Esophagus squamous epithelium (tissue), 5 donors: ENCODE measurements around the gene FAM149B1. TPM values are rescaled to one million over a fixed set of nuclear protein-coding genes. Genes with fewer than 3 reads are reported as not detected.

Experiments
- DNase-seq: peaks from one replicate; lab custom pipeline; 2025; lab: John Stamatoyannopoulos, UW
- H3K27ac ChIP-seq, 4 donors: fragments of 200-600 bp; sonication (generic); one replicate each; pipeline ENCODE4 v1.5.1; 2016 to 2019; ENCODE audit warnings: mild to moderate bottlenecking in 1 of 4
- H3K27me3 ChIP-seq, 4 donors: fragments of 200-600 bp; sonication (generic); 1 replicate in 3 of 4; 2 replicates in 1 of 4; pipeline versions ENCODE4 v1.5.1 to v1.6.0; 2017 to 2021; ENCODE audit warnings: antibody characterized with exemption in 1 of 4
- H3K36me3 ChIP-seq, 3 donors: fragments of 200-600 bp; sonication (generic); one replicate each; pipeline ENCODE4 v1.5.1; 2016 to 2019
- H3K4me1 ChIP-seq, 3 donors: fragments of 200-600 bp; sonication (generic); one replicate each; pipeline ENCODE4 v1.5.1; 2017 to 2019
- H3K4me3 ChIP-seq, 4 donors: fragments of 200-600 bp; sonication (generic); 1 replicate in 3 of 4; 2 replicates in 1 of 4; pipeline ENCODE4 v1.5.1; 2016 to 2019; ENCODE audit warnings: mild to moderate bottlenecking in 2 of 4, moderate library complexity in 1 of 4
- H3K9me3 ChIP-seq, 3 donors: fragments of 200-600 bp; sonication (generic); one replicate each; pipeline ENCODE4 v1.5.1; 2016 to 2019
- CTCF ChIP-seq, 6 experiments: fragments of 450-650 bp in 4 of 6; fragments of 200-600 bp in 2 of 6; sonication (generic) in 2 of 6; IDR thresholded peaks; one replicate each; pipeline ENCODE4 v1.5.1; 2016 to 2019; ENCODE audit warnings: antibody characterized with exemption in 6 of 6, mild to moderate bottlenecking in 4 of 6, moderate library complexity in 4 of 6
- POLR2A ChIP-seq, 4 donors: fragments of 450-650 bp; IDR thresholded peaks; one replicate each; pipeline ENCODE4 v1.6.1; 2017; ENCODE audit warnings: antibody characterized with exemption in 4 of 4, mild to moderate bottlenecking in 4 of 4, moderate library complexity in 3 of 4
- WGBS, 2 donors: methylation state at CpG; one replicate each; pipeline ENCODE4 v1.1.5; 2018; 5-methylcytosine and 5-hydroxymethylcytosine counted together
- intact Hi-C: fragments of 100-400 bp; cut with DNase I; formaldehyde crosslinking; loops from one replicate; pipeline ENCODE4 v1.15.0; 2022
- total RNA-seq, 4 donors: library from RNA; depleted of rRNA; stranded (reverse); fragments of >200 nt; gene quantifications; one replicate each; pipeline ENCODE4 v1.1.0, GENCODE V29; 2016
- donor health status: DM: yes; HTN: yes; CAD: no.

FAM149B1 gene
- total RNA-seq, 4 donors from 2014 or later: 8.7 to 15.8 (median 10.8) TPM

GRCh38 chr10:73190188-73190587 is 22.3 kb downstream of the FAM149B1 start:
- H3K36me3 ChIP-seq: peaks cover 0 to 22% (median 4%) of the 10 kb centered on the region in 3 donors
- no peaks in the 10 kb centered on the region for H3K9me3 ChIP-seq
- WGBS, 2 donors: 91 to 93% methylated on average over 5 of the region's 5 CpGs
- H3K4me1 ChIP-seq: no peaks in the 10 kb centered on the region
- intact Hi-C loops: no loop called here
- H3K27me3 ChIP-seq: no peaks in the 10 kb centered on the region
- H3K27ac ChIP-seq: no peak overlapping the region
- no peak for DNase-seq
- no peak for TF ChIP-seq POLR2A (IDR thresholded peaks at IDR 0.05)
- TF ChIP-seq CTCF (IDR thresholded peaks at IDR 0.05): no peak
- no peak overlapping the region for H3K4me3 ChIP-seq

GRCh38 chr10:73205081-73205480 is 37.2 kb downstream of the FAM149B1 start:
- TF ChIP-seq CTCF (IDR thresholded peaks at IDR 0.05) (no peak), POLR2A (IDR thresholded peaks at IDR 0.05) (no peak)
- WGBS, 2 donors: 80 to 88% methylated on average over 3 of the region's 3 CpGs
- intact Hi-C loops: no loop called here

GRCh38 chr10:73205890-73206289 is 38.0 kb downstream of the FAM149B1 start:
- H3K27ac ChIP-seq: no peak overlapping the region
- no peak overlapping the region for H3K4me3 ChIP-seq
- H3K4me1 ChIP-seq: no peaks in the 10 kb centered on the region
- H3K9me3 ChIP-seq: no peaks in the 10 kb centered on the region
- H3K27me3 ChIP-seq: no peaks in the 10 kb centered on the region
- no peak for DNase-seq
- peaks cover 0 to 45% (median 6%) of the 10 kb centered on the region in 3 donors for H3K36me3 ChIP-seq
- intact Hi-C loops: no loop called here
- TF ChIP-seq CTCF (IDR thresholded peaks at IDR 0.05): no peak
- TF ChIP-seq POLR2A (IDR thresholded peaks at IDR 0.05): no peak
- WGBS, 2 donors: 84 to 100% methylated on average over 1 of the region's 1 CpG

More at GRCh38 chr10:73205081-73205480, 37.2 kb downstream of the FAM149B1 start:
- Histone ChIP-seq H3K4me3 (no peak overlapping the region), H3K27me3 (no peaks in the 10 kb centered on the region), H3K9me3 (no peaks in the 10 kb centered on the region), H3K36me3 (peaks cover 0 to 45% (median 0%) of the 10 kb centered on the region in 3 donors), H3K4me1 (no peaks in the 10 kb centered on the region), H3K27ac (no peak overlapping the region)
- no peak for DNase-seq

GRCh38 chr10:73206385-73206784 is 38.5 kb downstream of the FAM149B1 start:
- H3K27ac ChIP-seq: no peak overlapping the region
- no peaks in the 10 kb centered on the region for H3K9me3 ChIP-seq
- peaks cover 0 to 47% (median 8%) of the 10 kb centered on the region in 3 donors for H3K36me3 ChIP-seq
- H3K4me1 ChIP-seq: no peaks in the 10 kb centered on the region
- H3K4me3 ChIP-seq: no peak overlapping the region
- H3K27me3 ChIP-seq: no peaks in the 10 kb centered on the region
- no peak for DNase-seq
- 90% methylated on average over 3 to 5 of the region's 5 CpGs for whole genome bisulfite sequencing, 2 donors
- no peak for TF ChIP-seq CTCF (IDR thresholded peaks at IDR 0.05)
- no peak for TF ChIP-seq POLR2A (IDR thresholded peaks at IDR 0.05)
- intact Hi-C loops: no loop called here

- H3K27me3 ChIP-seq: no peaks in the 10 kb centered on the region
- no peak overlapping the region for H3K27ac ChIP-seq
- H3K36me3 ChIP-seq: peaks cover 0 to 46% (median 8%) of the 10 kb centered on the region in 3 donors
- no peak for DNase-seq
- WGBS, 2 donors: 70% methylated on average over 2 of the region's 2 CpGs
- intact Hi-C loops: no loop called here
- no peak overlapping the region for H3K4me3 ChIP-seq
- no peaks in the 10 kb centered on the region for H3K9me3 ChIP-seq
- no peak for TF ChIP-seq POLR2A (IDR thresholded peaks at IDR 0.05)
- TF ChIP-seq CTCF (IDR thresholded peaks at IDR 0.05): no peak
- H3K4me1 ChIP-seq: no peaks in the 10 kb centered on the region
Observed at GRCh38 chr10:73207883-73208282, 40.0 kb downstream of the FAM149B1 start.
